ENCODE data around the gene SRSF6. TPM values are rescaled to one million over a fixed set of nuclear protein-coding genes. Genes with fewer than 3 reads are reported as not detected.

SRSF6 gene
- total RNA-seq, 4 donors from 2014 or later, result 64.2 to 111 (median 87.3) TPM

GRCh38 chr20:43464219-43464790, 6.6 kb downstream of the SRSF6 start:
- H3K27ac ChIP-seq, result no peak overlapping the region
- peaks cover 0 to 88% (median 4%) of the 10 kb centered on the region in 3 donors for H3K36me3 ChIP-seq
- DNase-seq, result no peak
- no peak overlapping the region for H3K4me3 ChIP-seq
- no peaks in the 10 kb centered on the region for H3K27me3 ChIP-seq
- peaks cover 0 to 11% (median 1%) of the 10 kb centered on the region in 4 donors for H3K4me1 ChIP-seq
- no peaks in the 10 kb centered on the region for H3K9me3 ChIP-seq
- no peak for TF ChIP-seq CTCF (IDR thresholded peaks at IDR 0.05)
- TF ChIP-seq POLR2A (IDR thresholded peaks at IDR 0.05), result no peak

- H3K27ac ChIP-seq, result no peak overlapping the region
- no peaks in the 10 kb centered on the region for H3K9me3 ChIP-seq
- H3K4me3 ChIP-seq, result no peak overlapping the region
- TF ChIP-seq POLR2A (IDR thresholded peaks at IDR 0.05) (no peak), CTCF (IDR thresholded peaks at IDR 0.05) (no peak)
- peaks cover 0 to 8% (median 0%) of the 10 kb centered on the region in 4 donors for H3K4me1 ChIP-seq
- H3K36me3 ChIP-seq, result peaks cover 0 to 76% (median 0%) of the 10 kb centered on the region in 3 donors
- H3K27me3 ChIP-seq, result no peaks in the 10 kb centered on the region
- DNase-seq, result no peak
Observed at GRCh38 chr20:43465625-43465943, 7.9 kb downstream of the SRSF6 start.

- no peak for DNase-seq
- Histone ChIP-seq H3K4me1 (no peaks in the 10 kb centered on the region), H3K4me3 (no peak overlapping the region), H3K27ac (no peak overlapping the region), H3K36me3 (peaks cover 0 to 58% (median 0%) of the 10 kb centered on the region in 3 donors), H3K27me3 (no peaks in the 10 kb centered on the region), H3K9me3 (no peaks in the 10 kb centered on the region)
- TF ChIP-seq POLR2A (IDR thresholded peaks at IDR 0.05), result no peak
- no peak for TF ChIP-seq CTCF (IDR thresholded peaks at IDR 0.05)
Observed at GRCh38 chr20:43467589-43467988, 9.9 kb downstream of the SRSF6 start.

- Histone ChIP-seq H3K27ac (no peak overlapping the region), H3K27me3 (no peaks in the 10 kb centered on the region), H3K4me1 (no peaks in the 10 kb centered on the region), H3K36me3 (peaks cover 0 to 8% (median 0%) of the 10 kb centered on the region in 3 donors), H3K4me3 (no peak overlapping the region), H3K9me3 (no peaks in the 10 kb centered on the region)
- TF ChIP-seq POLR2A (IDR thresholded peaks at IDR 0.05), result no peak
- no peak for TF ChIP-seq CTCF (IDR thresholded peaks at IDR 0.05)
- no peak for DNase-seq
Observed at GRCh38 chr20:43472671-43473380, 15.1 kb downstream of the SRSF6 start.

- DNase-seq, result no peak
- Histone ChIP-seq H3K4me3 (no peak overlapping the region), H3K36me3 (peaks cover 0 to 6% (median 0%) of the 10 kb centered on the region in 3 donors), H3K9me3 (no peaks in the 10 kb centered on the region), H3K27ac (no peak overlapping the region), H3K4me1 (no peaks in the 10 kb centered on the region), H3K27me3 (no peaks in the 10 kb centered on the region)
- TF ChIP-seq CTCF (IDR thresholded peaks at IDR 0.05), result no peak
- TF ChIP-seq POLR2A (IDR thresholded peaks at IDR 0.05), result no peak
Observed at GRCh38 chr20:43473381-43473704, 15.6 kb downstream of the SRSF6 start.
